Neural progenitor cell (in vitro differentiated cells): ENCODE measurements around the gene ERGIC1. TPM values are rescaled to one million over a fixed set of nuclear protein-coding genes. Genes with fewer than 3 reads are reported as not detected.

Source experiments
- DNase-seq: peaks from one replicate; pipeline ENCODE4 v3.0.0-alpha.2; 2016; ENCODE audit warnings: low spot score
- H2AFZ ChIP-seq: fragments of 200-600 bp; sonication (generic); replicated peaks from 2 replicates; pipeline ENCODE4 v1.6.1; 2016; ENCODE audit warnings: antibody characterized with exemption
- H3F3A ChIP-seq: fragments of 200-600 bp; sonication (generic); 2 replicates; pipeline ENCODE4 v1.6.1; 2016; ENCODE audit warnings: antibody characterized with exemption, low read depth
- H3K27ac ChIP-seq: fragments of 200-600 bp; sonication (generic); 2 replicates; pipeline ENCODE4 v1.5.1; 2016; ENCODE audit warnings: mild to moderate bottlenecking
- H3K27me3 ChIP-seq: fragments of 200-600 bp; sonication (generic); 2 replicates; pipeline ENCODE4 v1.6.1; 2016; ENCODE audit warnings: mild to moderate bottlenecking, moderate library complexity
- H3K36me3 ChIP-seq: fragments of 200-600 bp; sonication (generic); 2 replicates; pipeline ENCODE4 v1.5.1; 2016
- H3K4me1 ChIP-seq: fragments of 200-600 bp; sonication (generic); 2 replicates; pipeline ENCODE4 v1.6.1; 2016; ENCODE audit warnings: mixed run types
- H3K4me2 ChIP-seq: fragments of 200-600 bp; sonication (generic); 2 replicates; pipeline ENCODE4 v1.6.1; 2016
- H3K4me3 ChIP-seq: fragments of 200-600 bp; sonication (generic); 2 replicates; pipeline ENCODE4 v1.5.1; 2016
- H3K79me2 ChIP-seq: fragments of 200-600 bp; sonication (generic); 2 replicates; pipeline ENCODE4 v1.6.1; 2016; ENCODE audit warnings: low read depth
- H3K9ac ChIP-seq: fragments of 200-600 bp; sonication (generic); 2 replicates; pipeline ENCODE4 v1.6.1; 2016
- H3K9me3 ChIP-seq: fragments of 200-600 bp; sonication (generic); 2 replicates; pipeline ENCODE4 v1.5.1; 2016; ENCODE audit warnings: low read depth
- H4K20me1 ChIP-seq: fragments of 200-600 bp; sonication (generic); 2 replicates; pipeline ENCODE4 v1.6.1; 2016; ENCODE audit warnings: low read depth
- H3K27ac Mint-ChIP-seq: 3 replicates; pipeline ENCODE4 v1.8.0; 2021; ENCODE audit warnings: mixed read lengths
- H3K27me3 Mint-ChIP-seq: 2 replicates; pipeline ENCODE4 v1.8.0; 2022; ENCODE audit warnings: low read depth, mild to moderate bottlenecking, inconsistent platforms, moderate library complexity, mixed read lengths; ENCODE audit not compliant: insufficient read depth
- H3K36me3 Mint-ChIP-seq: 3 replicates; pipeline ENCODE4 v1.8.0; 2021; ENCODE audit warnings: mixed read lengths
- H3K4me1 Mint-ChIP-seq: 3 replicates; pipeline ENCODE4 v1.8.0; 2021; ENCODE audit warnings: mixed read lengths
- H3K4me3 Mint-ChIP-seq: 3 replicates; pipeline ENCODE4 v1.8.0; 2021; ENCODE audit warnings: mild to moderate bottlenecking, moderate library complexity, mixed read lengths
- H3K9me3 Mint-ChIP-seq: 3 replicates; pipeline ENCODE4 v1.8.0; 2020; ENCODE audit warnings: mixed read lengths
- CTCF ChIP-seq: fragments of 200-600 bp; sonication (generic); IDR thresholded peaks from 2 replicates; pipeline ENCODE4 v1.5.1; 2017; ENCODE audit warnings: antibody characterized with exemption, mild to moderate bottlenecking
- EZH2 ChIP-seq: fragments of 200-600 bp; sonication (generic); IDR thresholded peaks from 2 replicates; pipeline ENCODE4 v1.6.1; 2017; ENCODE audit warnings: antibody characterized with exemption, mild to moderate bottlenecking, moderate library complexity
- EZH2phosphoT487 ChIP-seq: fragments of 200-600 bp; sonication (generic); IDR thresholded peaks from 2 replicates; pipeline ENCODE4 v1.6.1; 2017; ENCODE audit warnings: antibody characterized with exemption
- total RNA-seq: library from RNA; depleted of rRNA; stranded (reverse); fragments of >200 nt; gene quantifications from 2 replicates; pipeline ENCODE4 v1.2.3, GENCODE V29; 2015; ENCODE audit warnings: low replicate concordance

The ERGIC1 gene
- total RNA-seq, 1 donor from 2014 or later: 28.7 TPM

DNA sequence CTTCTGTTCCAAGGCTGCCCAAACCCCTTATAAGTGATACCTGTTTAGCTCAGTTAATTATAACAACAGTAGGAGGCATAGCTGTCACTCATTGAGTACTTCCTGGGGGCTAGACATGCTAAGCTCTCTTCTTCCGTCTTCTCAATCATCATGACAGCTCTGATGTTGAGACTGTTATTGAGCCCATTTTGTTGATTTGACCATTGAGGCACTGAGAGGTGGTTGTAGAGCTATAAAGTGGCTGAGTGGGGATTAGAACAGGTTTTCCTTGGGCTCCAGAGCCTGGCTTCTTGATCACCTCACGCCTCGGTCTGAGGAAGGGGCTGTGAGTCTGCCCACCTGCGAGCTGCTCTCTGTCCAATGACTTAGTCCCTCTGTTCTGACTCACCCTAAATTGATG is 99.2 kb downstream of the ERGIC1 start:
- H3K9ac ChIP-seq: no peak overlapping the region
- no peaks in the 10 kb centered on the region for H3K36me3 ChIP-seq
- H4K20me1 ChIP-seq: no peaks in the 10 kb centered on the region
- DNase-seq: no peak
- H3K36me3 Mint-ChIP-seq: peaks cover 11% of the 10 kb centered on the region
- no peak overlapping the region for H3K27ac Mint-ChIP-seq
- no peaks in the 10 kb centered on the region for H3K9me3 Mint-ChIP-seq
- H3K27ac ChIP-seq: no peak overlapping the region
- TF ChIP-seq EZH2phosphoT487 (no peak), EZH2 (no peak), CTCF (no peak)
- H2AFZ ChIP-seq: no peak overlapping the region
- no peak overlapping the region for H3K4me3 Mint-ChIP-seq
- no peak overlapping the region for H3K4me3 ChIP-seq
- no peak overlapping the region for H3K4me2 ChIP-seq
- H3K4me1 ChIP-seq: no peaks in the 10 kb centered on the region
- peaks cover 6% of the 10 kb centered on the region for H3K27me3 Mint-ChIP-seq
- no peaks in the 10 kb centered on the region for H3K79me2 ChIP-seq
- no peaks in the 10 kb centered on the region for H3F3A ChIP-seq
- peaks cover 15% of the 10 kb centered on the region for H3K4me1 Mint-ChIP-seq
- H3K9me3 ChIP-seq: no peaks in the 10 kb centered on the region
- H3K27me3 ChIP-seq: no peaks in the 10 kb centered on the region

GRCh38 chr5:172935096-172935495 is 101.0 kb downstream of the ERGIC1 start:
- Histone ChIP-seq H3F3A (no peaks in the 10 kb centered on the region), H3K4me1 (no peaks in the 10 kb centered on the region), H4K20me1 (no peaks in the 10 kb centered on the region), H3K27me3 (no peaks in the 10 kb centered on the region), H2AFZ (no peak overlapping the region), H3K79me2 (no peaks in the 10 kb centered on the region), H3K9me3 (no peaks in the 10 kb centered on the region), H3K4me3 (no peak overlapping the region), H3K27ac (no peak overlapping the region), H3K4me2 (no peak overlapping the region), H3K36me3 (no peaks in the 10 kb centered on the region), H3K9ac (no peak overlapping the region)
- H3K27me3 Mint-ChIP-seq: peaks cover 6% of the 10 kb centered on the region
- no peak overlapping the region for H3K4me3 Mint-ChIP-seq
- H3K36me3 Mint-ChIP-seq: peaks cover 12% of the 10 kb centered on the region
- peaks cover 24% of the 10 kb centered on the region for H3K4me1 Mint-ChIP-seq
- DNase-seq: no peak
- no peaks in the 10 kb centered on the region for H3K9me3 Mint-ChIP-seq
- TF ChIP-seq EZH2phosphoT487: no peak
- TF ChIP-seq EZH2: no peak
- no peak overlapping the region for H3K27ac Mint-ChIP-seq

- Mint-ChIP-seq H3K27ac (no peak overlapping the region), H3K4me3 (no peak overlapping the region), H3K36me3 (peaks cover 12% of the 10 kb centered on the region), H3K4me1 (peaks cover 20% of the 10 kb centered on the region), H3K27me3 (peaks cover 6% of the 10 kb centered on the region), H3K9me3 (no peaks in the 10 kb centered on the region)
- Histone ChIP-seq H3K27ac (no peak overlapping the region), H3K36me3 (no peaks in the 10 kb centered on the region), H3K27me3 (no peaks in the 10 kb centered on the region), H3K4me2 (no peak overlapping the region), H3K4me3 (no peak overlapping the region), H3K9ac (no peak overlapping the region), H2AFZ (no peak overlapping the region), H3K4me1 (no peaks in the 10 kb centered on the region), H3K79me2 (no peaks in the 10 kb centered on the region), H3F3A (no peaks in the 10 kb centered on the region), H3K9me3 (no peaks in the 10 kb centered on the region), H4K20me1 (no peaks in the 10 kb centered on the region)
- no peak for DNase-seq
- TF ChIP-seq EZH2: no peak
- no peak for TF ChIP-seq CTCF
- no peak for TF ChIP-seq EZH2phosphoT487
Measured at GRCh38 chr5:172936401-172936800, 102.3 kb downstream of the ERGIC1 start.

- no peak overlapping the region for H3K4me2 ChIP-seq
- peaks cover 15% of the 10 kb centered on the region for H3K36me3 Mint-ChIP-seq
- H3F3A ChIP-seq: no peaks in the 10 kb centered on the region
- H3K79me2 ChIP-seq: no peaks in the 10 kb centered on the region
- no peaks in the 10 kb centered on the region for H3K36me3 ChIP-seq
- H3K9me3 ChIP-seq: no peaks in the 10 kb centered on the region
- no peak overlapping the region for H2AFZ ChIP-seq
- DNase-seq: peak; percentile 50
- H3K4me1 Mint-ChIP-seq: peaks cover 17% of the 10 kb centered on the region
- no peaks in the 10 kb centered on the region for H4K20me1 ChIP-seq
- no peak overlapping the region for H3K4me3 Mint-ChIP-seq
- no peak overlapping the region for H3K4me3 ChIP-seq
- no peaks in the 10 kb centered on the region for H3K9me3 Mint-ChIP-seq
- H3K27me3 Mint-ChIP-seq: peaks cover 2% of the 10 kb centered on the region
- TF ChIP-seq EZH2phosphoT487: no peak
- peak; percentile 45 for TF ChIP-seq CTCF
- H3K4me1 ChIP-seq: no peaks in the 10 kb centered on the region
- H3K27ac ChIP-seq: no peak overlapping the region
- H3K27ac Mint-ChIP-seq: peak overlapping the region; percentile 96
- no peak overlapping the region for H3K9ac ChIP-seq
- no peaks in the 10 kb centered on the region for H3K27me3 ChIP-seq
Measured at GRCh38 chr5:172939071-172939470, 105.0 kb downstream of the ERGIC1 start.
